Fibroblast of lung (primary cell): Measurements from ENCODE around the gene RPF1. TPM values are rescaled to one million over a fixed set of nuclear protein-coding genes. Genes with fewer than 3 reads are reported as not detected.

Source experiments
- DNase-seq, 2 donors: peaks; one replicate each; pipeline versions ENCODE4 v3.0.0 to v3.0.0-alpha.2; 2010; ENCODE audit warnings: low read depth in 2 of 2
- H2AFZ ChIP-seq: 2 replicates; pipeline ENCODE4 v1.5.1; 2012; ENCODE audit warnings: low read length, control low read depth, inconsistent platforms
- H3K27ac ChIP-seq: 2 replicates; pipeline ENCODE4 v1.5.1; 2011; ENCODE audit warnings: low read length, control low read depth; ENCODE audit not compliant: insufficient read depth
- H3K27me3 ChIP-seq: 2 replicates; pipeline ENCODE4 v1.5.1; 2011; ENCODE audit warnings: mild to moderate bottlenecking, low read length; ENCODE audit not compliant: control insufficient read depth, insufficient read depth
- H3K36me3 ChIP-seq: 2 replicates; pipeline ENCODE4 v1.5.1; 2011; ENCODE audit warnings: low read length; ENCODE audit not compliant: control insufficient read depth, insufficient read depth
- H3K4me1 ChIP-seq: 2 replicates; pipeline ENCODE4 v1.5.1; 2011; ENCODE audit warnings: low read length; ENCODE audit not compliant: control insufficient read depth, insufficient read depth; ENCODE audit errors: extremely low read depth
- H3K4me2 ChIP-seq: 2 replicates; pipeline ENCODE4 v1.5.1; 2011; ENCODE audit warnings: low read length, control low read depth; ENCODE audit not compliant: insufficient read depth; ENCODE audit errors: extremely low read depth
- H3K4me3 ChIP-seq, 4 experiments: fragments of 200-600 bp in 1 of 4; sonication (generic) in 1 of 4; replicated peaks in 1 of 4; 2 replicates each; pipeline ENCODE4 v1.5.1; 2011 to 2016; ENCODE audit warnings: low read length in 4 of 4, low read depth in 3 of 4, mild to moderate bottlenecking in 3 of 4, control low read depth in 2 of 4, inconsistent platforms in 1 of 4, mixed read lengths in 1 of 4; ENCODE audit not compliant: insufficient read depth in 1 of 4; ENCODE audit errors: control extremely low read depth in 1 of 4
- H3K79me2 ChIP-seq: 2 replicates; pipeline ENCODE4 v1.5.1; 2012; ENCODE audit warnings: mild to moderate bottlenecking, low read length, inconsistent platforms; ENCODE audit not compliant: control insufficient read depth, insufficient read depth
- H3K9ac ChIP-seq: 2 replicates; pipeline ENCODE4 v1.5.1; 2011; ENCODE audit warnings: mild to moderate bottlenecking, low read length, control low read depth; ENCODE audit not compliant: insufficient read depth
- H3K9me3 ChIP-seq: 2 replicates; pipeline ENCODE4 v1.5.1; 2012; ENCODE audit warnings: low read depth, low read length; ENCODE audit not compliant: control insufficient read depth, insufficient read depth
- H4K20me1 ChIP-seq: 2 replicates; pipeline ENCODE4 v1.5.1; 2011; ENCODE audit warnings: low read length; ENCODE audit not compliant: control insufficient read depth, insufficient read depth; ENCODE audit errors: extremely low read depth
- EZH2 ChIP-seq: IDR thresholded peaks from 2 replicates; pipeline ENCODE4 v1.5.1; 2012; ENCODE audit warnings: low read length, control low read depth, mild to moderate bottlenecking; ENCODE audit errors: missing control alignments
- polyA plus RNA-seq, 2 donors: library from polyadenylated mRNA; depleted of rRNA in 1 of 2; stranded (reverse) in 1 of 2; unstranded in 1 of 2; fragments of >200 nt; gene quantifications; 2 replicates each; pipeline ENCODE4 v1.2.1, GENCODE V29; 2011 to 2012; ENCODE audit warnings: missing spikeins in 1 of 2
- total RNA-seq: library from RNA; depleted of rRNA; stranded (reverse); fragments of >200 nt; gene quantifications from 2 replicates; pipeline ENCODE4 v1.2.1, GENCODE V29; 2014
- TF ChIP-seq, protein P1 (sequence below), 2 donors: IDR thresholded peaks in 1 of 2; conservative IDR thresholded peaks in 1 of 2; 1 replicate in 1 of 2; 2 replicates in 1 of 2; pipeline ENCODE4 v1.5.1; 2011 to 2012; ENCODE audit warnings: low read length in 2 of 2, control low read depth in 1 of 2, inconsistent platforms in 1 of 2, low read depth in 1 of 2, mild to moderate bottlenecking in 1 of 2

RPF1 gene
- total and polyA plus RNA-seq, 2 donors (not counting 1 experiment from before 2014, with no cell fraction given) = 32.2 to 40.6 TPM

DNA sequence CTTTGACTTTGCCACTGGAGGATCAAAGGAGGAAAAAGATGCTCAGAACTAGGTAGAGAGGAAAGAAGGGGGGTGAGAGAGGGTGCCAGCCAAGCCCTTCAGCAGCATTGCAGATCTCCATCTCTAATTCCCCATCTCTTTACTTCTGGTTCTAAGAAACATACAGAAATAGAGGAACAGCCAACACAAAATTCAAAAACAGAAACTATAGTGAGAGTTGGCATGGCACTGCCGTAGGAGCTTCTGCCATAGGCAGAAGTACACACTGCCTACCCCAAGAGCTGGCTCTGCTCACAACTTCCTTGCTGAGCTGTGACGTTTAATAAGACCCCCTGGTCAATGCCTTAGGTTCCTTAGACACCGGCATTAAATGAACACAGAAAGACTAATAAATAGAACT is 26.6 kb upstream of the RPF1 start:
- Histone ChIP-seq H3K4me3 (no peak overlapping the region), H3K4me2 (no peak overlapping the region), H3K9me3 (no peaks in the 10 kb centered on the region), H3K27me3 (no peaks in the 10 kb centered on the region), H4K20me1 (no peaks in the 10 kb centered on the region), H3K36me3 (no peaks in the 10 kb centered on the region), H3K79me2 (no peaks in the 10 kb centered on the region), H3K27ac (no peak overlapping the region), H3K4me1 (no peaks in the 10 kb centered on the region), H2AFZ (no peak overlapping the region), H3K9ac (no peak overlapping the region)
- TF ChIP-seq, protein P1, sequence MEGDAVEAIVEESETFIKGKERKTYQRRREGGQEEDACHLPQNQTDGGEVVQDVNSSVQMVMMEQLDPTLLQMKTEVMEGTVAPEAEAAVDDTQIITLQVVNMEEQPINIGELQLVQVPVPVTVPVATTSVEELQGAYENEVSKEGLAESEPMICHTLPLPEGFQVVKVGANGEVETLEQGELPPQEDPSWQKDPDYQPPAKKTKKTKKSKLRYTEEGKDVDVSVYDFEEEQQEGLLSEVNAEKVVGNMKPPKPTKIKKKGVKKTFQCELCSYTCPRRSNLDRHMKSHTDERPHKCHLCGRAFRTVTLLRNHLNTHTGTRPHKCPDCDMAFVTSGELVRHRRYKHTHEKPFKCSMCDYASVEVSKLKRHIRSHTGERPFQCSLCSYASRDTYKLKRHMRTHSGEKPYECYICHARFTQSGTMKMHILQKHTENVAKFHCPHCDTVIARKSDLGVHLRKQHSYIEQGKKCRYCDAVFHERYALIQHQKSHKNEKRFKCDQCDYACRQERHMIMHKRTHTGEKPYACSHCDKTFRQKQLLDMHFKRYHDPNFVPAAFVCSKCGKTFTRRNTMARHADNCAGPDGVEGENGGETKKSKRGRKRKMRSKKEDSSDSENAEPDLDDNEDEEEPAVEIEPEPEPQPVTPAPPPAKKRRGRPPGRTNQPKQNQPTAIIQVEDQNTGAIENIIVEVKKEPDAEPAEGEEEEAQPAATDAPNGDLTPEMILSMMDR (conservative IDR thresholded peaks at IDR 0.05 in 1 of 2, IDR thresholded peaks at IDR 0.05 in 1 of 2; ENCODE audit: low read depth in 1 of 2, low read length in 2 of 2) = no peak
- TF ChIP-seq EZH2 = no peak
- DNase-seq = no peak

DNA sequence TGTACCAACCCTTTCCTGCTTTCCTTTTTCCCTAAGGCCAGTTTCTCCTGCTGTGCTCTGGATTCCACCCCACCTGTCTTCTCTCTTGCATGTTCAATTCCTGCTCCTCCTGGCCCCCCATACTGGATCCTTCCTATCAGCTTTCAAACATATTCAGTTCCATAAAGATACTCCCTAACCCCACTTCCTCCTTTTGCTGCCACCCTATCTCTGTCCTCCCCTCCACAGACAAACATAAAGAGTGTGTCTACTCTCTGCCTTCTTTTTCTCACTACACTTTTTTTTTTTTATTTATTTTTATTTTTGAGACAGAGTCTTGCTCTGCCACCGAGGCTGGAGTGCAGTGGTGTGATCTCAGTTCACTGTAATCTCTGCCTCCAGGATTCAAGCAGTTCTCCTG is 16.9 kb upstream of the RPF1 start:
- Histone ChIP-seq H3K9ac (no peak overlapping the region), H3K27me3 (peaks cover 7% of the 10 kb centered on the region), H3K9me3 (no peaks in the 10 kb centered on the region), H3K4me2 (no peak overlapping the region), H3K27ac (no peak overlapping the region), H3K79me2 (no peaks in the 10 kb centered on the region), H2AFZ (no peak overlapping the region), H3K4me3 (no peak overlapping the region), H4K20me1 (no peaks in the 10 kb centered on the region), H3K36me3 (no peaks in the 10 kb centered on the region), H3K4me1 (no peaks in the 10 kb centered on the region)
- DNase-seq = no peak
- TF ChIP-seq EZH2 = no peak
- TF ChIP-seq, protein P1 (conservative IDR thresholded peaks at IDR 0.05 in 1 of 2, IDR thresholded peaks at IDR 0.05 in 1 of 2; ENCODE audit: low read depth in 1 of 2, low read length in 2 of 2) = no peak

DNA sequence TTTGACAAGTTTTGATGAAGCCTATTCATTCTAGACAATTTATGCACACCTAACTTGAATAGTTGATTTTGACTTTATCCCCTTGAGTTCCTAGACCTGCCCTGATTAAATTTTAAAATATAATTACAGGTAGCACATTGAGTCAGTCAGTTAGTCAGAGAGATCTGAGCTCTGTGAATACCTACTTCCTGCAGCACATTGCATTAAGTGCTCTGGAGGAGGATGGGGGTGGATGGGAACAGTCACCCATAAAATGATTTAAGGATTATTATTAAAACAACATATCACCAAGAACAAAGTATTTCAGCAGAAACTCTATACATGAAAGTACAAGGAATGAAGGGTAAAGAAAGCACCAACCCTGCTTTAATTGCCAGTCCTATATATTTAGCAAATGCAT is 11.8 kb upstream of the RPF1 start:
- no peak overlapping the region for H2AFZ ChIP-seq
- H3K27me3 ChIP-seq = peaks cover 3% of the 10 kb centered on the region
- no peak overlapping the region for H3K9ac ChIP-seq
- no peak overlapping the region for H3K4me2 ChIP-seq
- H3K27ac ChIP-seq = no peak overlapping the region
- H3K79me2 ChIP-seq = no peaks in the 10 kb centered on the region
- no peak for DNase-seq
- H3K36me3 ChIP-seq = no peaks in the 10 kb centered on the region
- TF ChIP-seq, protein P1 (conservative IDR thresholded peaks at IDR 0.05 in 1 of 2, IDR thresholded peaks at IDR 0.05 in 1 of 2; ENCODE audit: low read depth in 1 of 2, low read length in 2 of 2) = no peak
- TF ChIP-seq EZH2 = no peak
- H3K9me3 ChIP-seq = no peaks in the 10 kb centered on the region
- no peaks in the 10 kb centered on the region for H3K4me1 ChIP-seq
- no peak overlapping the region for H3K4me3 ChIP-seq
- H4K20me1 ChIP-seq = no peaks in the 10 kb centered on the region
